Right renal pelvis (tissue), 4 donors: ENCODE measurements around the gene ZNF292. TPM values are rescaled to one million over a fixed set of nuclear protein-coding genes. Genes with fewer than 3 reads are reported as not detected.
"Not testable (repeated sequence)": the region's sequence is repeated elsewhere in the genome, so short reads cannot be mapped to it uniquely, and the experiment has no call there.

Experiments
- DNase-seq, 4 donors: peaks; one replicate each; pipeline ENCODE4 v3.0.0-alpha.2; 2013; ENCODE audit warnings: low read depth in 4 of 4, low spot score in 3 of 4, missing footprints in 1 of 4
- polyA plus RNA-seq, 4 donors: library from polyadenylated mRNA; unstranded; fragments of 120-200 nt; gene quantifications; one replicate each; pipeline ENCODE4 v1.2.1, GENCODE V29; 2013; ENCODE audit not compliant: insufficient read length in 4 of 4

The ZNF292 gene
- polyA plus RNA-seq, 4 donors: 35.8 to 42.5 (median 39.0) TPM

DNA sequence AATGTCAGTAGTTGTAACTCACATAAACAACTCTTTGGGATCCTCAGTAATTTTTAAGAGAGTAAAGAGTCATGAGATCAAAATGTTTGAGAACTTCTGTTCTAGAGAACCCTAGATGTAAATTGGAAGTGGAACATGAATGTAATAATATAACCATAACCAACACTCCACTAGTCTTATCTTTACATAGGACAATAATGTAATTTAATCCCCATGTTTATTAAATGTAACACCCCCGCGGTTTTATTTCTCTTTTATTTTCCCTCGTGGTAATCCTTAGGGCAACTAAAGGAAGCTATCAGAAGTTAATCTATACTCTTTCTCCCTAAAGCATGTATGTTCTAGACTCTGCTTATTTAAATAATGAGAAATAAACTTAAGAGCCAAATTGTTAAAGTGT lies 54.4 kb downstream of the ZNF292 start:
- no peak for DNase-seq

DNA sequence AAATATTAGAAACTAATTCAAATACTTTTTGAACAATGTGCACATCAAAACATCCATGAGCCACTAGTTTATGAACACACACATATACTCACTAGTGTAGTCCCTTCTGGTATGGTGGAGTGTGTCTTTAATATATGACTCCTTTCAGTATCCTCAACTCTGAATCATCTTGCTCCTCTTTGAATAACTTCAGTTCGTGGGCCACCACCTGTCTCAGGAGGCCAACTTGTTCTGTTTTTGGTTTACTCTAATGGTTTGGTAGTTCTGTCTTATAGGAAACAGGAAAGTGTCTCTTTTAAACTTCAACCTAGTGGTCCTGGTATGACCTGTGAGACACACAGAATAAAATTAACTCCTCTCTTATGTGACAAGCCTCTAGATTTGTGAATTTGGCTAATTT lies 55.6 kb downstream of the ZNF292 start:
- no peak for DNase-seq

- DNase-seq: no peak
Measured at GRCh38 chr6:87212596-87212995, 57.2 kb downstream of the ZNF292 start.

DNA sequence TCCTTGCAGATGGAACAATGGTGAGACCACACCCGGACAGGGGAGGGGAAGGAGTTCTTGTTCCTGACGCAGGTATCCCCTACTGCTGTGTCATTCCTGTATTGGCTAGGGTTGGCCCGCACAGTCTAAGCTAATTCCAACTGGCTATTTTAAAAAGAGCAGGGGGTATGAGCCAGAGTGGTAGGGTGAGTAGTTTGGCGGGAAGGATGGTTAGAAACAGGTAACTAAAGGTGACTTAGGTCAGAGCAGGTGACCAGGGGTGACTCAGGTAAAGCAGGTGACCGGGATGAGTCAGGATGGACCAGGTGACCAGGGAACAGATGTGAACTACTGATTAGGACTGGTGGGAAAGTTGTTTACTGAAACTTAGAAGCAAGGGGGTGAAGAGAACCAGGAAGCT lies 58.0 kb downstream of the ZNF292 start:
- no peak for DNase-seq

- no peak for DNase-seq
Measured at GRCh38 chr6:87214831-87215230, 59.5 kb downstream of the ZNF292 start.

DNA sequence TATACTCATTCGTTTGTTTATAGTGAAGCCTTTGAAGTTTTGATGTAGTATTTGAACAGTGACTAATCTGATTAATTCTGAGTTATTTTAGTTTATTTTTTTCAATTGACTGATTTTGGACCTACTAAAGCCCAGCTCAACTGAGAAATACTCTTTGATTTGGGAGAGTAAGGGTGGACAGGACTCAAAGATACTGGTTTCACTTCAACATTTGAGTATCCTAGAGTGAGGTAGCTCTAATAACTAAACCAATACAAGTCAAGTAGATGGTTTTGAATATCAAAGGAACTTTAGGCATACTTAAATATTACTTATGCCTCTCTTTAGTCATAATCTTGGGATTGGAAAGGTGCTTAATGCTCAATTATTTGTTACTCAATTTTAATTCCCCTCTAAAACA lies 65.6 kb downstream of the ZNF292 start:
- no peak for DNase-seq

- no peak for DNase-seq
Measured at GRCh38 chr6:87222676-87223075, 67.3 kb downstream of the ZNF292 start.

- DNase-seq: no peak
Measured at GRCh38 chr6:87224971-87225370, 69.6 kb downstream of the ZNF292 start.

DNA sequence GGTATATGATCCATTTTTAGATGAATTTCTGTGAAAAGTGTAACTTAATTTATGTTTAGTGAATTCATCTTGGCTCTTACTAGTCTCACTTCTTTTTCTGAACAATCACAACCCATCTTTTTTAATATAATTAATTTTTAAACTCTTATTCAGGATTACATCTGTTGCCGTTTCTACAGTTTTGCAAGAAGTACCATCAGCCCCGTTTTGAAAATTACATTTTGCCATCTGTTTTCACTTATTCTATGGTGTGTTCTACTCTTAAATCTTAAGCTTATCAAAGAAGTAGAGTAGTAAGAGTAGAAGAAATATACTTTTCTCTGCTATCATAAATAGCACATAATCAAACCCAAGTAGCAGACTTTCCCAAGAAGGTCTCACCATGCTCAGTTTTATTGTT lies 70.1 kb downstream of the ZNF292 start:
- DNase-seq: no peak

GRCh38 chr6:87225937-87226336 lies 70.6 kb downstream of the ZNF292 start:
- DNase-seq: no peak

DNA sequence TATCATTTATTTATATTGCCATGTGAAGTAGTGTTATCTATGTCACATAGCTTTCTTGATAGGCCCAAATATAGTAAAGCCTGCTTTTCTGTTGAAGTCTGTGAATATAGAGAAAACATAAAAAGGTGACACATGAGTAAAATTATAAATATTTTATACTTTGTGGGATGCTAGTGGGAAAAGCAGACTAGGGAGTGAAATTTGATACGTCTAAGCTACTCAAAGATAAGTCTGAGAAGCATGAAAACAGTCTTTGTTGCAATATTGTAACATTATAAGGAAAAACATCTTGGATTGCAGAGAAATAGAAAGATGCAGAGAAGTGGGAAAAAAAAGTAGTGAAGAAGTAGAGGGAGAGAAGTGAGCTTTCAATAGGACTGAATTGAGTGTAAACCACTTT lies 75.4 kb downstream of the ZNF292 start:
- DNase-seq: no peak

- DNase-seq: no peak
Measured at GRCh38 chr6:87237804-87238203, 82.4 kb downstream of the ZNF292 start.

DNA sequence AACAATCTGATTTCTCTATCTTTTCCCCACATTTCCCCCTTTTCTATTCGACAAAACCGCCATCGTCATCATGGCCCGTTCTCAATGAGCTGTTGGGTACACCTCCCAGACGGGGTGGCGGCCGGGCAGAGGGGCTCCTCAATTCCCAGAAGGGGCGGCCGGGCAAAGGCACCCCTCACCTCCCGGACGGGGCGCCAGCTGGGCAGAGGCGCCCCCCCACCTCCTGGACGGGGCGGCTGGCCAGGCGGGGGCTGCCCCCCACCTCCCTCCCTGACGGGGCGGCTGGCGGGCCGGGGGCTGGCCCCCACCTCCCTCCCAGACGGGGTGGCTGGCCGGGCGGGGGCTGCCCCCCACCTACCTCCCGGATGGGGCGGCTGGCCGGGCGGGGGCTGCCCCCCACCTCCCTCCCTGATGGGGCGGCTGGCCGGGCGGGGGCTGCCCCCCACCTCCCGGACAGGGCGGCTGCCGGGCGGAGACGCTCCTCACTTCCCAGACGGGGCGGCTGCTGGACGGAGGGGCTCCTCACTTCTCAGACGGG lies 83.8 kb downstream of the ZNF292 start:
- DNase-seq: not testable (repeated sequence)

- DNase-seq: no peak
Measured at GRCh38 chr6:87241304-87241703, 85.9 kb downstream of the ZNF292 start.

DNA sequence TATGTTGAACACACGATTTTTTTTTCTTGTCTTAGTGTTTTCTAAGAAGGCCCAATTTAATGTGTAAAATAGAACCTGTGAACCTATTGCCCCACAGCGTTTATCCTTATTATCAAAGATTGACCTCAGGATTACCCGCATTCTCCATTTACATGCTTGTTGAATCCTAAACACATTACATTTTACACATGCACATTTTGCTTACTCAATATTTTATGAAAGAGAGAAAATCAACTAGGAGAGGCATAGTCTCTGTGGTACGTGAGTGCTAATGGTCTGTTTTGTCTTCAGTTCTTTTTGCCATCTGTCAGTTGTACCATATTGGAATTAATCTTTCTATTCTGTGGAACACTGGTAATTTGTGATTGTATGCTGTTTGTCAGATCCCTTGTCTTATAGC lies 86.9 kb downstream of the ZNF292 start:
- no peak for DNase-seq

DNA sequence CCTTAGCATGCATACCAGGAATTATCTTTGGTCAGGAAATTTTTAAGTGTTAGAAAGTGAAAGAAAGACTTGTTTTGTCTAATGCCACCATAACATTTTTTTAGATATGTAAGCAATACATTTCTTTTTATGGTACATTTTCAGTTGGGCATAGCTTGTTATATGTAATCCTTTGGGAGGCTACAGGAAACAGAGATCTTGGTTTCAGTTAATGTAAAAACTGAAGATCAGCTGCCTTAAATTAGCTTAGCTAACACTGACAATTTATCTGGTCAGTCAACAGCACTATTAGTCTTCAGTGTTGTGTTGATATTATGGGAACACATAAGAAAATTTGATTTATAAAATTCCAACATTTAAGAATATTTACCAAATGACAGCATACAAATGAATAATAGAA lies 88.4 kb downstream of the ZNF292 start:
- no peak for DNase-seq

DNA sequence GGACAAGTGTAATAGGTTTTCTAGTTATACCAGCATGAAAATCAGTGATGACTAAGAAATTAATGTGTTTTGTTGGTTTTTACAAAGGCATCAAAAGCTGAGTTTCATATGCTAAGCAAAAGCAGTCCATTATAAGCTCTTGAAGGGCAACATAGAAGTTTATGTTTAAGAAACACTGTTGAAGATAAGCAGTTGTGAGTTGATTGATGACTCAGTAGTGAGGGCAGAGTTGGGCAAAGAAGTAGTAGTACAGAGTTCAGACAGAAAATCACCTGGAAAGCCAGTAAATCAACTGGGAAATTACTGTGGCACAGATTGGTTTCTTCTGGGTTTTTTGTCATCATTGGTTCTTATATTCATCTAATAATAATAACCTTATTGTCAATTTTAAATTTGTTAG lies 89.0 kb downstream of the ZNF292 start:
- no peak for DNase-seq

DNA sequence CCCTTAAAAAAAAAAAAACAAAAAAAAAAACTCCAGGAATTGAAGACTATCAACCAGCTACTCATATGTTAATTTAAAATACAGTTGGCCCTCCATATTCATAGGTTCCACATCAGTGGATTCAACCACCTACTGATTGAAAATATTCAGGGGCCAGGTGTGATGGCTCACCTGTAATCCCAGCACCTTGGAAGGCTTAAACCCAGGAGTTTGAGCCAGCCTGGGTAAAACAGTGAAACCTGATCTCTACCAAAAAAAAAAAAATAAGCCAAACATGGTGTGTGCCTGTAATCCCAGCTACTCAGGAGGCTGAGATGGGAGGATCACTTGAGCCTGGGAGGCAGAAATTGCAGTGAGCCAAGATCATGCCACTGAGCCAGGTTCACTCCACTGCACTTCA lies 94.7 kb downstream of the ZNF292 start:
- DNase-seq: no peak

- no peak for DNase-seq
Measured at GRCh38 chr6:87251225-87251624, 95.9 kb downstream of the ZNF292 start.

GRCh38 chr6:87251725-87252124 lies 96.4 kb downstream of the ZNF292 start:
- DNase-seq: no peak

DNA sequence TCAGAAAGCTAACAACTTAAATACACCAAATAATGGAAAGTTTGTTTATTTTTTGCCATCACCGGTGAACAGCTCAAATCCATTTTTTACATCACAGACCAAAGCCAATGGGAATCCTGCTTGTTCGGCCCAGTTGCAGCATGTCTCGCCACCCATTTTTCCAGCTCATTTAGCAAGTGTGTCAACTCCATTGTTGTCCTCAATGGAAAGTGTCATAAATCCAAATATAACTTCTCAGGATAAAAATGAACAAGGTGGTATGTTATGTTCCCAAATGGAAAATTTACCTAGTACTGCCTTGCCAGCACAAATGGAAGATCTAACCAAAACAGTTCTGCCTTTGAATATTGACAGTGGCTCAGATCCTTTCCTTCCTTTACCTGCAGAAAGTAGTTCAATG lies 101.7 kb downstream of the ZNF292 start:
- no peak for DNase-seq

GRCh38 chr6:87257565-87257964 lies 102.2 kb downstream of the ZNF292 start:
- DNase-seq: no peak

GRCh38 chr6:87257975-87258374 lies 102.6 kb downstream of the ZNF292 start:
- DNase-seq: no peak
